HepG2 (cell line): ENCODE measurements around the gene PDZD7. TPM values are rescaled to one million over a fixed set of nuclear protein-coding genes. Genes with fewer than 3 reads are reported as not detected.

Experiments
- ARID4A ChIP-seq: sonication (generic); formaldehyde crosslinking; IDR thresholded peaks from 2 replicates; pipeline ENCODE4 v1.5.0; 2020; ENCODE audit warnings: mild to moderate bottlenecking, missing genetic modification reagents, borderline replicate concordance
- ELF3 ChIP-seq: IDR thresholded peaks from 2 replicates; pipeline ENCODE4 v1.6.1; 2016; ENCODE audit warnings: missing genetic modification reagents, missing compliant biosample characterization
- FLYWCH1 ChIP-seq: sonication (generic); formaldehyde crosslinking; IDR thresholded peaks from 2 replicates; pipeline ENCODE4 v1.8.1; 2023; ENCODE audit warnings: mild to moderate bottlenecking, missing genetic modification reagents
- GABPB1 ChIP-seq: IDR thresholded peaks from 2 replicates; pipeline ENCODE4 v1.6.1; 2016; ENCODE audit warnings: mild to moderate bottlenecking, missing genetic modification reagents, moderate library complexity, missing compliant biosample characterization
- GMEB2 ChIP-seq: IDR thresholded peaks from 2 replicates; pipeline ENCODE4 v1.6.1; 2016; ENCODE audit warnings: missing biosample characterization, missing genetic modification reagents, low read depth
- HDAC6 ChIP-seq: fragments of 200-600 bp; sonication (generic); IDR thresholded peaks from 2 replicates; pipeline ENCODE4 v1.7.0; 2017; ENCODE audit warnings: mild to moderate bottlenecking, antibody characterized with exemption, low read length, low read depth
- HOXA5 ChIP-seq: sonication (generic); formaldehyde crosslinking; IDR thresholded peaks from 2 replicates; pipeline ENCODE4 v1.4.0; 2020; ENCODE audit warnings: missing genetic modification reagents
- KLF11 ChIP-seq: IDR thresholded peaks from 2 replicates; pipeline ENCODE4 v1.6.1; 2016; ENCODE audit warnings: missing compliant biosample characterization
- NFATC3 ChIP-seq: sonication (generic); formaldehyde crosslinking; IDR thresholded peaks from 2 replicates; pipeline ENCODE4 v1.5.1; 2020; ENCODE audit warnings: mild to moderate bottlenecking, missing genetic modification reagents
- NFRKB ChIP-seq: fragments of 450-650 bp; IDR thresholded peaks from 2 replicates; pipeline ENCODE4 v1.6.1; 2017
- REL ChIP-seq: sonication (generic); formaldehyde crosslinking; conservative IDR thresholded peaks from 2 replicates; pipeline ENCODE4 v1.8.0; 2022; ENCODE audit warnings: mild to moderate bottlenecking, missing genetic modification reagents, moderate library complexity
- TCF7 ChIP-seq: sonication (generic); IDR thresholded peaks from 2 replicates; pipeline ENCODE4 v1.6.1; 2016; ENCODE audit warnings: antibody characterized with exemption, low read depth
- YEATS2 ChIP-seq: sonication (generic); formaldehyde crosslinking; IDR thresholded peaks from 2 replicates; pipeline ENCODE4 v1.4.0; 2020; ENCODE audit warnings: missing genetic modification reagents, borderline replicate concordance
- ZBTB20 ChIP-seq: sonication (generic); formaldehyde crosslinking; IDR thresholded peaks from 2 replicates; pipeline ENCODE4 v1.8.1; 2023; ENCODE audit warnings: missing genetic modification reagents, low read depth, mild to moderate bottlenecking, borderline replicate concordance
- ZBTB49 ChIP-seq: sonication (generic); formaldehyde crosslinking; IDR thresholded peaks from 2 replicates; pipeline ENCODE4 v1.4.0; 2020; ENCODE audit warnings: missing genetic modification reagents, borderline replicate concordance
- ZNF180 ChIP-seq: sonication (generic); formaldehyde crosslinking; IDR thresholded peaks from 2 replicates; pipeline ENCODE4 v1.4.0; 2020; ENCODE audit warnings: low read depth, missing genetic modification reagents, borderline replicate concordance
- ZNF329 ChIP-seq: sonication (generic); formaldehyde crosslinking; IDR thresholded peaks from 2 replicates; pipeline ENCODE4 v1.9.0; 2021; ENCODE audit warnings: low read depth, mild to moderate bottlenecking, missing genetic modification reagents
- ZNF331 ChIP-seq: sonication (generic); formaldehyde crosslinking; IDR thresholded peaks from 2 replicates; pipeline ENCODE4 v1.4.0; 2020; ENCODE audit warnings: missing genetic modification reagents
- ZNF570 ChIP-seq: sonication (generic); formaldehyde crosslinking; IDR thresholded peaks from 2 replicates; pipeline ENCODE4 v1.4.0; 2020; ENCODE audit warnings: mild to moderate bottlenecking, missing genetic modification reagents, borderline replicate concordance
- ZNF644 ChIP-seq: IDR thresholded peaks from 2 replicates; pipeline ENCODE4 v1.6.1; 2016; ENCODE audit warnings: low read depth
- ZNF777 ChIP-seq: sonication (generic); formaldehyde crosslinking; IDR thresholded peaks from 2 replicates; pipeline ENCODE4 v1.4.0; 2020; ENCODE audit warnings: missing genetic modification reagents
- ZNF83 ChIP-seq: sonication (generic); formaldehyde crosslinking; IDR thresholded peaks from 2 replicates; pipeline ENCODE4 v1.4.0; 2020; ENCODE audit warnings: missing genetic modification reagents, mild to moderate bottlenecking, borderline replicate concordance
- ZNF841 ChIP-seq: sonication (generic); formaldehyde crosslinking; IDR thresholded peaks from 2 replicates; pipeline ENCODE4 v1.8.1; 2023; ENCODE audit warnings: missing genetic modification reagents, borderline replicate concordance
- polyA plus RNA-seq, 8 experiments: library from polyadenylated mRNA; depleted of rRNA in 3 of 8; stranded (reverse) in 7 of 8; unstranded in 1 of 8; fragments of >200 nt; fragmentation: Illumina TruSeq in 4 of 8; extraction: Trizol in 4 of 8; gene quantifications; 2 replicates each; pipeline versions ENCODE4 v1.2.1 to v1.2.3, GENCODE V29; 2011 to 2016; ENCODE audit warnings: low read depth in 4 of 8, missing spikeins in 1 of 8, mixed read lengths in 1 of 8; ENCODE audit not compliant: insufficient read depth in 1 of 8
- total RNA-seq, 5 experiments: library from RNA; depleted of rRNA; stranded (reverse); fragments of >200 nt; fragmentation: Illumina TruSeq; extraction: Trizol; gene quantifications; 2 replicates each; pipeline ENCODE4 v1.2.3, GENCODE V29; 2016; ENCODE audit warnings: low read depth in 1 of 5
- TF ChIP-seq, protein P1 (sequence below): IDR thresholded peaks from 2 replicates; pipeline ENCODE4 v1.6.1; 2016; ENCODE audit warnings: missing genetic modification reagents, missing compliant biosample characterization

Gene PDZD7
- total and polyA plus RNA-seq, 2 of the 13 experiments (the other 11 are each of a cell fraction or from before 2014, with no cell fraction given): 0.58 to 0.73 TPM

- TF ChIP-seq ARID4A (CRISPR knock-in tag) (peak; percentile 69; the same call in 1 of the 2 replicates), KLF11 (CRISPR knock-in tag) (0 out of 2 replicates have a peak, but pooled peaks have one; percentile 4), ZNF777 (no peak), NFRKB (no peak), NFATC3 (CRISPR knock-in tag) (no peak), ZNF329 (CRISPR knock-in tag) (no peak), GABPB1 (CRISPR knock-in tag) (peak; percentile 85; the same call in 1 of the 2 replicates), ZNF180 (CRISPR knock-in tag) (no peak), ZBTB49 (CRISPR knock-in tag) (no peak), YEATS2 (CRISPR knock-in tag) (0 out of 2 replicates have a peak, but pooled peaks have one; percentile 3), ZNF644 (no peak), FLYWCH1 (CRISPR knock-in tag) (no peak), ZNF841 (CRISPR knock-in tag) (no peak), ZBTB20 (CRISPR knock-in tag) (peak; percentile 11; the same call in 1 of the 2 replicates), TCF7 (no peak), HOXA5 (CRISPR knock-in tag) (no peak), GMEB2 (CRISPR knock-in tag) (no peak), ZNF331 (CRISPR knock-in tag) (no peak), HDAC6 (no peak), ZNF83 (no peak), REL (no peak), ELF3 (CRISPR knock-in tag) (no peak), ZNF570 (CRISPR knock-in tag) (no peak)
- TF ChIP-seq, protein P1, sequence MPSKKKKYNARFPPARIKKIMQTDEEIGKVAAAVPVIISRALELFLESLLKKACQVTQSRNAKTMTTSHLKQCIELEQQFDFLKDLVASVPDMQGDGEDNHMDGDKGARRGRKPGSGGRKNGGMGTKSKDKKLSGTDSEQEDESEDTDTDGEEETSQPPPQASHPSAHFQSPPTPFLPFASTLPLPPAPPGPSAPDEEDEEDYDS (CRISPR knock-in tag): no peak
Observed at GRCh38 chr10:100987685-100988049, 43.3 kb downstream of the PDZD7 start (continued).
